GM19025 (cell line): ENCODE results near the gene TMEM270.
A peak's percentile ranks its signal among the peaks of the same experiment; 100 is the strongest.
"Not testable (repeated sequence)": the region's sequence is repeated elsewhere in the genome, so short reads cannot be mapped to it uniquely, and the experiment has no call there.

ENCODE experiments used
- ATAC-seq: cut with Tn5 transposase; IDR thresholded peaks from one replicate; pipeline ENCODE4 v1.9.1; 2021; ENCODE audit warnings: mild to moderate bottlenecking, low read depth, moderate library complexity; ENCODE audit not compliant: unreplicated experiment

TMEM270 gene

GRCh38 chr7:73831834-73832651, 28.9 kb upstream of the TMEM270 start:
- ATAC-seq: no peak

DNA sequence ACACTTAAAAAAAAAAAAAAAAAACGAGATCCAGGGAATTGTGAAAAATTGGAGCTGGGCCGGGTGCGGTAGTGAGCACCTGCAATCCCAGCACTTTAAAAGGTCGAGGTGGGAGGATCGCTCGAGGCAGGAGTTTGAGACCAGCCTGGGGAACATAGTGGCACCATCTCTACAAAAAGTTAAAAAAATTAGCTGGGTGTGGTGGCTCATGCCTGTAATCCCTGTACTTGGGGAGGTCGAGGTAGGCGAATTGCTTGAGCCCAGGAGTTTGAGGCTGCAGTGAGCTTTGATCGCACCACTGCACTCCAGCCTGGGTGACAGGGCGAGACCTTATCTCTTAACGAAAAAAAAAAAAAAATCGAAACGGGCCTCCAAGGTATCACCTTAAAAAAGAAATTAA, 28.2 kb upstream of the TMEM270 start:
- no peak for ATAC-seq

DNA sequence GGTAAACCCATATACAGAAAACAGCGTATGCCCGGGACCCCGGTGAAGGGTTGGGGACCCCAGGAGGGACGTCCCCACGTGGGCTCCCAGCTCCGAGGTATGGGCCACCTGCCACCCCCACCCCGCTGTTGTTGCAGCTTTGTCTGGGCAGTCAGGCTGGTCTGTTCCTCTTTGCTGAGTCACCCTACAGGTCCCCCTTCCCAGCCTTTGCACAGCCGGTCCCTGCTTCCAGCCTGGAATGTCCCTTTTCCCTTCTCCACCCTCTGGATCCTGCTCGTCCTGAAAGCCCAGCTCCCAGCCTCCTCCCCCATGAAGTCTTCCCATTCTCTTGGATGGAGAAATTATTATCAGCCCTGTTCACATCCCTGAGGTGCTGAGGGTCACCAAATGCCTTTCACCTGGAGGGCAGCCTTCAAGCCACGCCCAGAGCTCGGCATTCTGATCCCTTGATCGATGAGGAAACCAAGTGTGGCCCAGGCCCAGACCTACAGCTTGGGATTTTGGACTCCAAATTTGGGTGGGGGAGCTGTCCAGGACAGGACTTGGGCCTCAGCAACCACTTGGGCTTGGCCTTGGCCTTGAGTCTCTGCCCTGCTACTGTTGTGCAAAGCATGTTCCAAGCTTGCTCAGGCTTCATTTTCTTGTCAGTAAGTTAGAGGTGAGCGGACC, 27.6 kb upstream of the TMEM270 start:
- no peak for ATAC-seq

GRCh38 chr7:73834626-73835191, 26.2 kb upstream of the TMEM270 start:
- ATAC-seq: no peak

DNA sequence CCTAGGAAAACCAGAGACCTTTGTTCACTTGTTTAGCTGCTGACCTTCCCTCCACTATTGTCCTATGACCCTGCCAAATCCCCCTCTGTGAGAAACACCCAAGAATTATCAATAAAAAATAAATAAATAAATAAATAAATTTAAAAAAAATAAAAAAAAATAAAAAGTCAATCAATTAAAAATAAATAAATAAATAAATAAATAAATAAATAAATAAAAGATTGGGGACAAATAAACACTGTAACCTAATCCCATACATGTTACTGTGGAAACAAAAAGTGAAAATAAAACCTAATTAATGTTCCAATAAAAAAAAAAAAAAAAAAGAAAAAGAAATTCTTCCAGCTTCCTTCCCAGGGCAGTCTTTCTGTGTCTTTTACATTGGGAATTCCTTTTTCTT, 23.8 kb upstream of the TMEM270 start:
- not testable (repeated sequence) for ATAC-seq

GRCh38 chr7:73838642-73839041, 22.3 kb upstream of the TMEM270 start:
- no peak for ATAC-seq

- no peak for ATAC-seq
Measured at GRCh38 chr7:73839290-73839689, 21.7 kb upstream of the TMEM270 start.

DNA sequence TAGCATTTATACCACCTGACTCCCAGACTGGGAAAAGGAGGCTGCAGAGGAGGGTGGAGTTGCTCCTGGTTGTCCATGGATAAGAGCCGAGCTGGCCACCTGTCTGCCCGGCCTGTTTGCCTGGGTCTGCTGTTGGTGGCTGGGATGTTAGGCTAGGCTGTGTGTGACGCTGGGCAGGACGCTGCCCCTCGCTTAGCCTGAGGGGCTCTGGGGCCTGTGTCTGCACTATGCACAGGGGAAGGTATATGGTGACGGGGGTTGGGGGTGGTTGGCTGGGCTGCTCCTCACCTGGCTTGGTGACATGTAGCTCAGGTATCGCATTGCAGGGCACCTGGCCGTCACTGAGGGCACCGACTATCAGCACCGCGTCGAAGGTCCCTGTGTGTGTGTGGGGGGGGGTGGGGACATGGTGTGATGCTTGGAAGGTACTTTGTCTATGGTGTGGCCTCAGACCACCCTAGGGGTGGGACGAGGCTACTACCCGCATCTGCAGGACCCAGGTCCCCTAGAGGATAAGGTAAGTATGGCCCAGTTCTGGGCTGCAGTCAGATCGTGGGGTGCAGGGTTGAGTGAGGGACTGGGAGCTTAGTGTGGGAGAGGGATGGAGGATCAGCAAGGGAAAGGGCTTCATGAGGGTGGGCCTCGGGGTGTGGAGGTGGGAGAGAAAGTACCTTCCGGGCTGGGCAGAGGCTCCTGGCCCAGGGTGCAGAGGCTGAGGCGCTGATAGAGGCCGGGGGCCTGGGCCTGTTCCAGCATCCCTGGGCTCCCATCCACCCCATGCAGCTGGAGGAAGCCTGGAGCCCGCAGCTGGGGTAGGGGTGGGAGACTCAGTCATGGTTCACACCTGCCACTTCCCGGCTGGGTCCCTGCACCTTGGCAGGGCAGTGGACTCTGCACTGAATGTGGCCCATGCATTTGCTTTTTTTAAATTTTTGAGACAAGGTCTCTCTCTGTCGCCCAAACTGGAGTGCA, 20.9 kb upstream of the TMEM270 start:
- no peak for ATAC-seq

DNA sequence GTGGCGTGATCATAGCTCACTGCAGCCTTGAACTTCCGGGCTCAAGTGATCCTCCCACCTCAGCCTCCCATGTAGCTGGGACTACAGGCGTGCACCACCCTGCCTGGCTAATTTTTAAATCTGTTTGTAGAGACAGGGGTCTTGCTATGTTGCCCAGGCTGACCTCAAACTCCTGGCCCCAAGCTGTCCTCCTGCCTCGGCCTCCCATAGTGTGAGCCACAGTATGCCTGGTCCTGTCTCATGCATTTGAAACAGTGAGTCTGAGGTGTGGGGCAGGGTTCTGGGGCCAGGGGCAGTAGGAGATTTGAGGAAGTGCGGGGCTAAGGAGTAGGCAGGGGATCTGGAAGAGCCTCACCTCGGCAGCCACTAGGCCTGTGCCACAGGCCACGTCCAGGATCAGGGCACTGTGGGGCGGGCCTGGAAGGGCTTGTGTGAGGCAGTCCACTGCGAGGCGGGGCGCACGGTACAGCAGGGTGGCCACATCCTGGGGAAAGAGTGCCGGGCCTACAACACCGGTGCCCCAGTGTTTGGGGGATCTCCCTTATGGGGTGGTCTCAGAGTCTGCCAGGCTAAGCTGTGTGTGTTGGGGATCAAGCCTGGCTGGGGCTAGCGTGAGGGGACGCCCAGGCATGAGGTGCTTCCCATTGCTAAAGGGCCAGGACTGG, 20.1 kb upstream of the TMEM270 start:
- ATAC-seq: no peak

- no peak for ATAC-seq
Measured at GRCh38 chr7:73841689-73842066, 19.3 kb upstream of the TMEM270 start.

GRCh38 chr7:73842067-73842976, 18.6 kb upstream of the TMEM270 start, which contains the start of gene METTL27:
TSS of gene METTL27 (minus strand) at chr7:73842516. CDS start at chr7:73842140, 376 bp downstream.
- ATAC-seq: peak; percentile 94

DNA sequence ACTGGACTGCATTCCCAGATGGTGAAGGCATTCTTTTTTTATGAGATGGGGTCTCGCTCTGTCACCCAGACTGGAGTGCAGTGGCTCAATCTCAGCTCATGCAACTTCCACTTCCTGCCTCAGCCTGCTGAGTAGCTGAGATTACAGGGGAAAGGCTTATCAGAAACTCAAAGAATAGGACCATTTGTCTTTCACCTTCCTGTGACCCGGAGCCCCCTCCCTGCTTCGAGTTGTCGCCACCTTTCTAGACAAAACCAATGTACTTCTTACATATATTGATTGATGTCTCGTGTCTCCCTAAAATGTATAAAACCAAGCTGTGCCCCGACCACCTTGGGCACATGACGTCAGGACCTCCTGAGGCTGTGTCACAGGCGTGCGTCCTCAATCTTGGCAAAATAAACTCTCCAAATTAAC, 16.8 kb upstream of the TMEM270 start:
- no peak for ATAC-seq

GRCh38 chr7:73844848-73845460, 16.0 kb upstream of the TMEM270 start:
- ATAC-seq: no peak

DNA sequence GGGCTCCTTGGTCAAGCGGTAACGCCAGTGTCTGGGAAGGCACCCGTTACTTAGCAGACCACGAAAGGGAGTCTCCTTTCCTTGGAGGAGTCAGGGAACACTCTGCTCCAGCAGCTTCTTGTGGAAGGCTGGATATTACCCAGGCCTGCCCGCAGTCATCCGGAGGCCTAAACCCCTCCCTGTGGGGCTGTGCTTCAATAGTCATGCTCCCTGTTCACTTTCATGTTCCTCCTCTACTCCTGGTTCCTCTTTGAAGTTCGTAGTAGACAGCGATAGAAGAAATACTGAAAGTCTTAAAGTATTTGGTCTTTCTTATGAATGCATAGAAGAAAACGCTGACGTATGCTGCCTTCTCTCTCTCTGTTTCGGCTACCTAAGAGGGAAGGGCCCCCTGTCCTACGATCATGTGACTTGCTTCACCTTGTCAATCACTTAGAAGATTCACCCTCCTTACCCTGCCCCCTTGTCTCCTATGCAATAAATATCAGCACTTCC, 15.2 kb upstream of the TMEM270 start:
- ATAC-seq: not testable (repeated sequence)

DNA sequence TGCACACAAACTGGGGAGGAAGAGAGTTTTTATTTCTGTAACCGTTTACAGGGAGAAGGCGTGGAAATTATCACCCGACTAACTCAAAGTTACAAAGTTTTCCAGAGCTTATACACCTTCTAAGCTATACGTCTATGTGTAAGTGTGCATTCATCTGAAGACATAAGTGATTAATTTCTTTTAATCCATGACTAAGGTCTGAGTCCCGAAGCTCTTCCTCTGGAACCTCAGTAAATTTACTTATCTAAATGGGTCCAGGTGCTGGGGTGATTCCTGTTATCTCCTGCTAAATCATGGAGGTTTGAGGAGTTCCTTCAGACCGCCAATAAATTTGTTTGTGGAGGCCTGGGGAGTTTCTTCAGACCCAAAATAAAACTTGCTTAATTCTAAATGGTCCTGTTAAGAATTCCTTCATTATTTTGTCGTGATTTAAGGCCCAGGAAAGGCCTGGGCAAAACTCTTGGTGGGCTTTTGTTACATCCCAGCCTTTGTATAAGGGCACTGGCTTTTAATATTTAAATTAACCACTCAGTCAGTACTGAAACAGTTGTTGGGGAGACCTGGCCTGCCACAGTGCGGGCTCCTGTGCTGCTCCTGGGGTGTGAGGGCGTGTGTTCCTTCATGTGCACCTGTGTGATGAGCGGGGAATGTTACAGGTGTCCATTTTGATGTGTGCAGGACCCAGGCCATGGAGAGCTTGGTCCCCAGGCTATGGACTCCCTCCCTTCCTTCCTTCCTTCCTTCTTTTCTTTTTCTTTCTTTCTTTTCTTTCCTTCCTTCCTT, 12.8 kb upstream of the TMEM270 start:
- ATAC-seq: no peak

GRCh38 chr7:73850781-73851207, 10.2 kb upstream of the TMEM270 start:
- no peak for ATAC-seq
